K562 (cell line): ENCODE data around the gene PDK1. TPM values are rescaled to one million over a fixed set of nuclear protein-coding genes. Genes with fewer than 3 reads are reported as not detected.

ENCODE experiments used
- ATAC-seq: fragments of 200-7000 bp; cut with Tn5 transposase; 3 replicates; pipeline ENCODE4 v1.9.1; 2020; ENCODE audit warnings: moderate library complexity
- BruUV-seq: library from RNA; stranded (reverse); fragments of 400-500 nt; replicated peaks from 2 replicates; lab custom pipeline; 2021; lab: Mats Ljungman, UMichigan
- CTCF ChIA-PET: fragments of 300-600 bp; formaldehyde crosslinking; extraction: SDS; loops from one replicate; lab custom pipeline; 2021; ENCODE audit warnings: low intra/inter-chr PET ratio; lab: Yijun Ruan, JAX
- POLR2A ChIA-PET: fragments of 300-600, 350-650 bp; sonication (Branson Sonifier 250); formaldehyde crosslinking; extraction: SDS; loops from one replicate; lab custom pipeline; 2021; ENCODE audit warnings: antibody characterized with exemption, inconsistent platforms; lab: Yijun Ruan, JAX
- DNase-seq, 4 experiments: peaks; one replicate each; pipeline versions ENCODE4 v3.0.0 to v3.0.0-alpha.2; 2011 to 2018; ENCODE audit warnings: low spot score in 3 of 4, mixed read lengths in 3 of 4; ENCODE audit errors: extremely low read depth in 1 of 4
- FAIRE-seq: peaks from 2 replicates; lab custom pipeline; 2011; peaks lifted over from hg19 to GRCh38; lab: Jason Lieb, UNC
- H2AFZ ChIP-seq: 2 replicates; pipeline ENCODE4 v1.6.0; 2011; ENCODE audit warnings: low read depth, low read length, control low read depth, inconsistent platforms
- H3K27ac ChIP-seq: fragments of 200-600 bp; 3 replicates; pipeline ENCODE4 v1.8.0; 2011; ENCODE audit warnings: low read depth, mild to moderate bottlenecking, control low read depth, inconsistent platforms, low read length, moderate library complexity, mixed read lengths; ENCODE audit errors: extremely low read depth
- H3K27me3 ChIP-seq, 2 experiments: fragments of 300-600 bp in 1 of 2; 2 replicates in 1 of 2; 3 replicates in 1 of 2; pipeline versions ENCODE4 v1.6.0 to v1.8.0; 2011; ENCODE audit warnings: inconsistent platforms in 2 of 2, low read length in 2 of 2, mild to moderate bottlenecking in 1 of 2, mixed read lengths in 1 of 2, moderate library complexity in 1 of 2; ENCODE audit not compliant: control insufficient read depth in 2 of 2, insufficient read depth in 2 of 2
- H3K36me3 ChIP-seq: fragments of 300-600 bp; 3 replicates; pipeline ENCODE4 v1.8.0; 2011; ENCODE audit warnings: mild to moderate bottlenecking, low read length, inconsistent platforms; ENCODE audit not compliant: control insufficient read depth, insufficient read depth
- H3K4me1 ChIP-seq, 2 experiments: fragments of 200-600 bp in 1 of 2; replicated peaks in 1 of 2; 2 replicates in 1 of 2; 3 replicates in 1 of 2; pipeline versions ENCODE4 v1.5.1 to v1.8.0; 2011; ENCODE audit warnings: inconsistent platforms in 2 of 2, low read length in 2 of 2, mild to moderate bottlenecking in 1 of 2, mixed read lengths in 1 of 2, moderate library complexity in 1 of 2; ENCODE audit not compliant: control insufficient read depth in 2 of 2, insufficient read depth in 2 of 2
- H3K4me2 ChIP-seq: 2 replicates; pipeline ENCODE4 v1.6.1; 2011; ENCODE audit warnings: low read length, control low read depth, inconsistent platforms, mixed read lengths; ENCODE audit not compliant: insufficient read depth
- H3K4me3 ChIP-seq: fragments of 200-600 bp; sonication (generic), shearing (Covaris generic); 2 replicates; pipeline ENCODE4 v1.5.1; 2016; ENCODE audit warnings: control low read depth, inconsistent platforms
- H3K79me2 ChIP-seq: fragments of 200-600 bp; 3 replicates; pipeline ENCODE4 v1.8.0; 2011; ENCODE audit warnings: low read length, inconsistent platforms; ENCODE audit not compliant: control insufficient read depth, insufficient read depth
- H3K9ac ChIP-seq, 2 experiments: 2 replicates each; pipeline versions ENCODE4 v1.6.0 to v1.6.1; 2011; ENCODE audit warnings: low read depth in 2 of 2, low read length in 2 of 2, control low read depth in 1 of 2, inconsistent platforms in 1 of 2, mild to moderate bottlenecking in 1 of 2, mixed read lengths in 1 of 2; ENCODE audit not compliant: insufficient read depth in 1 of 2
- H3K9me1 ChIP-seq: one replicate; pipeline ENCODE4 v1.6.0; 2011; ENCODE audit warnings: inconsistent platforms, mild to moderate bottlenecking, low read length, moderate library complexity; ENCODE audit not compliant: control insufficient read depth, insufficient read depth
- H3K9me3 ChIP-seq: replicated peaks from 2 replicates; pipeline ENCODE4 v1.5.1; 2011; ENCODE audit warnings: low read depth, low read length, inconsistent platforms; ENCODE audit not compliant: control insufficient read depth, insufficient read depth
- H4K20me1 ChIP-seq: replicated peaks from 2 replicates; pipeline ENCODE4 v1.6.1; 2011; ENCODE audit warnings: low read length, inconsistent platforms, mixed read lengths; ENCODE audit not compliant: control insufficient read depth, insufficient read depth
- CBX3 ChIP-seq, 2 experiments: IDR thresholded peaks; 1 replicate in 1 of 2; 2 replicates in 1 of 2; pipeline ENCODE4 v1.6.1; 2012; ENCODE audit warnings: inconsistent platforms in 2 of 2, low read length in 2 of 2, borderline replicate concordance in 1 of 2, control low read depth in 1 of 2
- LARP7 ChIP-seq: fragments of 450-650 bp; IDR thresholded peaks from 2 replicates; pipeline ENCODE4 v1.6.1; 2016
- NR4A1 ChIP-seq, 2 experiments: fragments of 250-450 bp in 1 of 2; fragments of 450-650 bp in 1 of 2; sonication (Bioruptor Pico) in 1 of 2; IDR thresholded peaks; 2 replicates each; pipeline versions ENCODE4 v1.4.0 to v1.6.1; 2016 to 2020; ENCODE audit warnings: mild to moderate bottlenecking in 2 of 2, missing compliant biosample characterization in 1 of 2, missing genetic modification characterization in 1 of 2, moderate library complexity in 1 of 2
- SREBF2 ChIP-seq: sonication (generic); formaldehyde crosslinking; IDR thresholded peaks from 2 replicates; pipeline ENCODE4 v1.4.0; 2020; ENCODE audit warnings: mild to moderate bottlenecking, missing genetic modification reagents
- XRCC3 ChIP-seq: fragments of 450-650 bp; IDR thresholded peaks from 2 replicates; pipeline ENCODE4 v1.6.1; 2017; ENCODE audit warnings: mild to moderate bottlenecking, moderate library complexity
- ZNF263 ChIP-seq: sonication (generic); formaldehyde crosslinking; IDR thresholded peaks from 2 replicates; pipeline ENCODE4 v1.8.0; 2022; ENCODE audit warnings: mild to moderate bottlenecking, missing genetic modification reagents, borderline replicate concordance
- ZNF586 ChIP-seq: fragments of 450-650 bp; formaldehyde crosslinking; conservative IDR thresholded peaks from 2 replicates; pipeline ENCODE4 v1.4.0; 2020; ENCODE audit warnings: mild to moderate bottlenecking, moderate library complexity
- ZNF717 ChIP-seq: fragments of 250-450 bp; sonication (Bioruptor Pico); IDR thresholded peaks from 2 replicates; pipeline ENCODE4 v1.5.0; 2021
- ZNF76 ChIP-seq: fragments of 250-450 bp; sonication (Bioruptor Pico); IDR thresholded peaks from 2 replicates; pipeline ENCODE4 v1.4.0; 2020; ENCODE audit warnings: mild to moderate bottlenecking, moderate library complexity, borderline replicate concordance
- WGBS: fragments of 100-300 bp; shearing (Covaris generic); methylation state at CpG from one replicate; pipeline ENCODE4 v1.1.6; 2016; ENCODE audit warnings: low coverage, mixed read lengths; ENCODE audit not compliant: insufficient coverage; ENCODE audit errors: missing lambda C conversion rate; 5-methylcytosine and 5-hydroxymethylcytosine counted together
- in situ Hi-C: fragments of 300-500 bp; cut with MboI; formaldehyde crosslinking; loops from 4 replicates; pipeline ENCODE4 v1.15.0; 2018; ENCODE audit warnings: inconsistent platforms, mixed read lengths
- intact Hi-C: fragments of 100-400 bp; cut with micrococcal nuclease; formaldehyde crosslinking; loops from 2 replicates; pipeline ENCODE4 v1.14.2; 2022
- polyA plus RNA-seq, 8 experiments: library from polyadenylated mRNA; depleted of rRNA in 4 of 8; stranded (reverse) in 5 of 8; unstranded in 3 of 8; fragments of >200 nt; fragmentation: Nextera tagmentation in 2 of 8; fragmentation: Illumina TruSeq in 1 of 8; extraction: Ambion mirVana in 2 of 8; extraction: Trizol in 1 of 8; gene quantifications; 2 replicates each; pipeline versions ENCODE4 v1.2.1 to v1.2.3, GENCODE V29; 2011 to 2014; ENCODE audit warnings: inconsistent platforms in 1 of 8, missing spikeins in 1 of 8
- total RNA-seq, 7 experiments: library from RNA; depleted of rRNA in 6 of 7; stranded (reverse); fragments of >200 nt in 6 of 7; fragmentation: Illumina TruSeq in 2 of 7; extraction: Trizol in 2 of 7; gene quantifications; 2 replicates each; pipeline versions ENCODE4 v1.2.1 to v1.2.3, GENCODE V29; 2011 to 2021; ENCODE audit warnings: low replicate concordance in 1 of 7
- TF ChIP-seq, protein P1 (sequence below): fragments of 450-650 bp; formaldehyde crosslinking; IDR thresholded peaks from 2 replicates; pipeline ENCODE4 v1.4.0; 2022; ENCODE audit warnings: missing genetic modification characterization
- TF ChIP-seq, protein P2 (sequence below): IDR thresholded peaks from 2 replicates; pipeline ENCODE4 v1.6.1; 2011; ENCODE audit not compliant: insufficient read length; ENCODE audit errors: extremely low read depth

PDK1 gene
- total and polyA plus RNA-seq, 9 of the 15 experiments (the other 6 are each of a cell fraction or from before 2014, with no cell fraction given): 3.5 to 176 (median 13.9) TPM

DNA sequence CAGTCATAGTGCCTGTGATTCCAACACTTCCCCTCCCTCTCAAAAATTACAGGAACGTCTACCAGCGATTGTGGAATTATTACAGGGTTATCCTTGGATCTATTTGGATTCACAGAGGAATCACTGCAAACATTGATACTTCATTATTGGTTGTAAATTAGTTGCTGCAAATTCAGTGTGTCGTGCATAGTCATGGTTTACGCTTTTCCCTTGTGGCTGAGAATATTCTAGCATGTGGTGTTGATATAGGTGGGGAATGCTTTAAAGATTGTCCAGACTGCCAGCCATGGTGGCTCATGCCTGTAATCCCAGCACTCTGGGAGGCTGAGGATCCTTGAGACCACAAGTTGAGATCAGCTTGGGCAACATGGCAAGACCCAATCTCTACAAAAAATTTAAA is 48.7 kb upstream of the PDK1 start:
- no peaks in the 10 kb centered on the region for H3K9me1 ChIP-seq
- no peak overlapping the region for H3K9ac ChIP-seq
- WGBS: 6% methylated on average over 4 of the region's 4 CpGs
- ATAC-seq (no peak), FAIRE-seq (no peak), DNase-seq (no peak)
- no peaks in the 10 kb centered on the region for H3K4me1 ChIP-seq
- H4K20me1 ChIP-seq: no peaks in the 10 kb centered on the region
- H3K36me3 ChIP-seq: no peaks in the 10 kb centered on the region
- no peaks in the 10 kb centered on the region for H3K79me2 ChIP-seq
- no TSS peak for BruUV-seq
- intact Hi-C loops (no loop called here), in situ Hi-C loops (no loop called here)
- CTCF ChIA-PET: no interaction called here
- TF ChIP-seq ZNF263 (no peak), XRCC3 (no peak), LARP7 (no peak), NR4A1 (CRISPR knock-in tag; IDR thresholded peaks at IDR 0.05) (no peak), NR4A1 (tag; IDR thresholded peaks at IDR 0.05) (no peak), ZNF586 (CRISPR knock-in tag) (no peak), ZNF76 (CRISPR knock-in tag) (no peak), ZNF717 (CRISPR knock-in tag) (no peak), CBX3 (IDR thresholded peaks at IDR 0.05; ENCODE audit: borderline replicate concordance in 1 of 2, low read length in 2 of 2) (no peak), SREBF2 (no peak)
- TF ChIP-seq, protein P1, sequence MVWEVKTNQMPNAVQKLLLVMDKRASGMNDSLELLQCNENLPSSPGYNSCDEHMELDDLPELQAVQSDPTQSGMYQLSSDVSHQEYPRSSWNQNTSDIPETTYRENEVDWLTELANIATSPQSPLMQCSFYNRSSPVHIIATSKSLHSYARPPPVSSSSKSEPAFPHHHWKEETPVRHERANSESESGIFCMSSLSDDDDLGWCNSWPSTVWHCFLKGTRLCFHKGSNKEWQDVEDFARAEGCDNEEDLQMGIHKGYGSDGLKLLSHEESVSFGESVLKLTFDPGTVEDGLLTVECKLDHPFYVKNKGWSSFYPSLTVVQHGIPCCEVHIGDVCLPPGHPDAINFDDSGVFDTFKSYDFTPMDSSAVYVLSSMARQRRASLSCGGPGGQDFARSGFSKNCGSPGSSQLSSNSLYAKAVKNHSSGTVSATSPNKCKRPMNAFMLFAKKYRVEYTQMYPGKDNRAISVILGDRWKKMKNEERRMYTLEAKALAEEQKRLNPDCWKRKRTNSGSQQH (CRISPR knock-in tag): no peak
- TF ChIP-seq, protein P2, sequence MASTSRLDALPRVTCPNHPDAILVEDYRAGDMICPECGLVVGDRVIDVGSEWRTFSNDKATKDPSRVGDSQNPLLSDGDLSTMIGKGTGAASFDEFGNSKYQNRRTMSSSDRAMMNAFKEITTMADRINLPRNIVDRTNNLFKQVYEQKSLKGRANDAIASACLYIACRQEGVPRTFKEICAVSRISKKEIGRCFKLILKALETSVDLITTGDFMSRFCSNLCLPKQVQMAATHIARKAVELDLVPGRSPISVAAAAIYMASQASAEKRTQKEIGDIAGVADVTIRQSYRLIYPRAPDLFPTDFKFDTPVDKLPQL: no peak
- POLR2A ChIA-PET: no interaction called here
- H2AFZ ChIP-seq: no peak overlapping the region
- peaks cover 1 to 11% of the 10 kb centered on the region in 2 experiments; a peak in 2 of 5 replicates for H3K27me3 ChIP-seq
- H3K27ac ChIP-seq: no peak overlapping the region
- no peak overlapping the region for H3K4me2 ChIP-seq
- no peak overlapping the region for H3K4me3 ChIP-seq
- peaks cover 10% of the 10 kb centered on the region; the same call in 1 of the 2 replicates for H3K9me3 ChIP-seq
